HepG2 (cell line): ENCODE data around the gene PRR14. TPM values are rescaled to one million over a fixed set of nuclear protein-coding genes. Genes with fewer than 3 reads are reported as not detected.

Source experiments
- ATAC-seq: fragments of 200-7000 bp; cut with Tn5 transposase; 3 replicates; pipeline ENCODE4 v1.9.1; 2020; ENCODE audit warnings: mild to moderate bottlenecking, moderate library complexity
- BruUV-seq: library from RNA; stranded (reverse); fragments of 400-500 nt; replicated peaks from 2 replicates; lab custom pipeline; 2021; lab: Mats Ljungman, UMichigan
- CTCF ChIA-PET: fragments of 300-600 bp; formaldehyde crosslinking; extraction: SDS; loops from one replicate; lab custom pipeline; 2021; ENCODE audit warnings: low total read pairs, inconsistent platforms, low intra/inter-chr PET ratio; lab: Yijun Ruan, JAX
- POLR2A ChIA-PET: fragments of 350-600 bp; sonication (Branson Sonifier 250); formaldehyde crosslinking; loops from one replicate; lab custom pipeline; 2020; ENCODE audit warnings: antibody characterized with exemption, inconsistent platforms; lab: Yijun Ruan, JAX
- DNase-seq: peaks from one replicate; pipeline ENCODE4 v3.0.0-alpha.2; 2015; ENCODE audit warnings: low spot score
- FAIRE-seq: peaks from 3 replicates; lab custom pipeline; 2011; peaks lifted over from hg19 to GRCh38; lab: Jason Lieb, UNC
- H2AFZ ChIP-seq: one replicate; pipeline ENCODE4 v1.6.1; 2011; ENCODE audit warnings: low read length, inconsistent platforms
- H3K27ac ChIP-seq: fragments of 300-600 bp; 3 replicates; pipeline ENCODE4 v1.8.0; 2011; ENCODE audit warnings: mixed run types, mild to moderate bottlenecking, mixed read lengths, low read length, inconsistent platforms; ENCODE audit not compliant: insufficient read depth; ENCODE audit errors: extremely low read length
- H3K27me3 ChIP-seq, 2 experiments: fragments of 200-600 bp in 1 of 2; 2 replicates in 1 of 2; 3 replicates in 1 of 2; pipeline versions ENCODE4 v1.6.0 to v1.8.0; 2011; ENCODE audit warnings: low read length in 2 of 2, mild to moderate bottlenecking in 2 of 2, moderate library complexity in 2 of 2, inconsistent platforms in 1 of 2; ENCODE audit not compliant: insufficient read depth in 2 of 2, control insufficient read depth in 1 of 2
- H3K36me3 ChIP-seq, 2 experiments: fragments of 200-600 bp in 1 of 2; replicated peaks in 1 of 2; 2 replicates in 1 of 2; 3 replicates in 1 of 2; pipeline versions ENCODE4 v1.5.1 to v1.8.0; 2011; ENCODE audit warnings: low read length in 2 of 2, inconsistent platforms in 1 of 2; ENCODE audit not compliant: insufficient read depth in 2 of 2, control insufficient read depth in 1 of 2
- H3K4me1 ChIP-seq: 2 replicates; pipeline ENCODE4 v1.5.1; 2012; ENCODE audit warnings: low read length, inconsistent platforms; ENCODE audit not compliant: insufficient read depth
- H3K4me2 ChIP-seq: 2 replicates; pipeline ENCODE4 v1.6.0; 2011; ENCODE audit warnings: low read depth, low read length, inconsistent platforms
- H3K4me3 ChIP-seq, 3 experiments: fragments of 200-600 bp in 1 of 3; sonication (generic), shearing (Covaris generic) in 1 of 3; replicated peaks in 1 of 3; 2 replicates each; pipeline ENCODE4 v1.5.1; 2011 to 2016; ENCODE audit warnings: low read length in 3 of 3, inconsistent platforms in 2 of 3, low read depth in 2 of 3, mild to moderate bottlenecking in 2 of 3, control low read depth in 1 of 3, mixed read lengths in 1 of 3; ENCODE audit not compliant: insufficient read depth in 1 of 3
- H3K79me2 ChIP-seq: one replicate; pipeline ENCODE4 v1.6.1; 2011; ENCODE audit warnings: low read length, inconsistent platforms; ENCODE audit not compliant: insufficient read depth
- H3K9ac ChIP-seq: 2 replicates; pipeline ENCODE4 v1.6.0; 2011; ENCODE audit warnings: mild to moderate bottlenecking, low read depth, low read length, inconsistent platforms; ENCODE audit not compliant: insufficient read depth
- H3K9me3 ChIP-seq: 2 replicates; pipeline ENCODE4 v1.5.1; 2012; ENCODE audit warnings: mild to moderate bottlenecking, low read length
- H4K20me1 ChIP-seq: 2 replicates; pipeline ENCODE4 v1.6.0; 2011; ENCODE audit warnings: inconsistent platforms, mild to moderate bottlenecking, low read length, moderate library complexity; ENCODE audit not compliant: insufficient read depth
- ATF2 ChIP-seq: sonication (generic); formaldehyde crosslinking; IDR thresholded peaks from 2 replicates; pipeline ENCODE4 v1.4.0; 2020; ENCODE audit warnings: missing genetic modification reagents
- ATRX ChIP-seq: sonication (generic); formaldehyde crosslinking; IDR thresholded peaks from 2 replicates; pipeline ENCODE4 v1.4.0; 2020; ENCODE audit warnings: missing genetic modification reagents, borderline replicate concordance
- CREB1 ChIP-seq, 2 experiments: fragments of 450-650 bp in 1 of 2; IDR thresholded peaks; 2 replicates each; pipeline ENCODE4 v1.6.1; 2016 to 2017; ENCODE audit warnings: control low read depth in 1 of 2, mild to moderate bottlenecking in 1 of 2, missing compliant biosample characterization in 1 of 2, missing genetic modification characterization in 1 of 2
- EED ChIP-seq: sonication (generic); formaldehyde crosslinking; IDR thresholded peaks from 2 replicates; pipeline ENCODE4 v1.5.0; 2020; ENCODE audit warnings: mild to moderate bottlenecking, missing genetic modification reagents
- FOSL2 ChIP-seq: sonication (generic); formaldehyde crosslinking; IDR thresholded peaks from 2 replicates; pipeline ENCODE4 v1.4.0; 2020; ENCODE audit warnings: missing genetic modification reagents
- GPN1 ChIP-seq: sonication (generic); formaldehyde crosslinking; IDR thresholded peaks from 2 replicates; pipeline ENCODE4 v1.5.1; 2020; ENCODE audit warnings: missing genetic modification reagents, borderline replicate concordance
- HMG20A ChIP-seq: IDR thresholded peaks from 2 replicates; pipeline ENCODE4 v1.6.1; 2016; ENCODE audit warnings: borderline replicate concordance
- HNRNPUL1 ChIP-seq: fragments of 200-400 bp; formaldehyde crosslinking; IDR thresholded peaks from 2 replicates; pipeline ENCODE4 v1.6.1; 2017; ENCODE audit warnings: low read depth, mild to moderate bottlenecking, low read length, moderate library complexity
- KAT2B ChIP-seq: fragments of 150-350 bp; IDR thresholded peaks from 2 replicates; pipeline ENCODE4 v1.6.1; 2014; ENCODE audit warnings: low read depth, low read length, borderline replicate concordance
- KDM2A ChIP-seq: sonication (generic); formaldehyde crosslinking; IDR thresholded peaks from 2 replicates; pipeline ENCODE4 v1.4.0; 2020; ENCODE audit warnings: low read depth, missing genetic modification reagents, borderline replicate concordance
- MEIS2 ChIP-seq: sonication (generic); formaldehyde crosslinking; IDR thresholded peaks from 2 replicates; pipeline ENCODE4 v1.9.0; 2021; ENCODE audit warnings: mild to moderate bottlenecking, missing genetic modification reagents
- MLLT10 ChIP-seq: sonication (generic); formaldehyde crosslinking; IDR thresholded peaks from 2 replicates; pipeline ENCODE4 v1.4.0; 2020; ENCODE audit warnings: missing genetic modification reagents
- PHF20 ChIP-seq: sonication (generic); formaldehyde crosslinking; IDR thresholded peaks from 2 replicates; pipeline ENCODE4 v1.5.0; 2020; ENCODE audit warnings: mild to moderate bottlenecking, missing genetic modification reagents
- SKIL ChIP-seq: sonication (generic); formaldehyde crosslinking; IDR thresholded peaks from 2 replicates; pipeline ENCODE4 v1.8.0; 2022; ENCODE audit warnings: missing genetic modification reagents, mild to moderate bottlenecking, moderate library complexity, borderline replicate concordance
- ZEB1 ChIP-seq: IDR thresholded peaks from 2 replicates; pipeline ENCODE4 v1.6.1; 2012; ENCODE audit warnings: mild to moderate bottlenecking, low read depth, inconsistent platforms; ENCODE audit not compliant: insufficient replicate concordance
- ZKSCAN5 ChIP-seq: sonication (generic); formaldehyde crosslinking; IDR thresholded peaks from 2 replicates; pipeline ENCODE4 v1.5.1; 2020; ENCODE audit warnings: mild to moderate bottlenecking, missing genetic modification reagents
- ZNF567 ChIP-seq: sonication (generic); formaldehyde crosslinking; IDR thresholded peaks from 2 replicates; pipeline ENCODE4 v1.8.1; 2023; ENCODE audit warnings: mild to moderate bottlenecking, missing genetic modification reagents, borderline replicate concordance
- ZNF597 ChIP-seq: sonication (generic); formaldehyde crosslinking; IDR thresholded peaks from 2 replicates; pipeline ENCODE4 v1.5.0; 2020; ENCODE audit warnings: missing genetic modification reagents
- ZNF768 ChIP-seq: sonication (generic); formaldehyde crosslinking; IDR thresholded peaks from 2 replicates; pipeline ENCODE4 v1.4.0; 2020; ENCODE audit warnings: missing genetic modification reagents
- ZSCAN25 ChIP-seq: sonication (generic); formaldehyde crosslinking; IDR thresholded peaks from 2 replicates; pipeline ENCODE4 v1.8.0; 2022; ENCODE audit warnings: mild to moderate bottlenecking, missing genetic modification reagents
- WGBS: methylation state at CpG from one replicate; pipeline ENCODE4 v1.1.6; 2017; ENCODE audit warnings: low lambda C conversion rate; 5-methylcytosine and 5-hydroxymethylcytosine counted together
- in situ Hi-C: cut with HindIII; loops from 2 replicates; pipeline ENCODE4 v1.10.0; 2017; ENCODE audit warnings: low pct_unique_long_range_greater_than_20kb; ENCODE audit not compliant: extremely low pct_ligation_motif_present
- intact Hi-C: fragments of 100-400 bp; cut with micrococcal nuclease; formaldehyde crosslinking; loops from one replicate; pipeline ENCODE4 v1.10.0; 2022; ENCODE audit not compliant: unreplicated experiment
- polyA plus RNA-seq, 8 experiments: library from polyadenylated mRNA; depleted of rRNA in 3 of 8; stranded (reverse) in 7 of 8; unstranded in 1 of 8; fragments of >200 nt; fragmentation: Illumina TruSeq in 4 of 8; extraction: Trizol in 4 of 8; gene quantifications; 2 replicates each; pipeline versions ENCODE4 v1.2.1 to v1.2.3, GENCODE V29; 2011 to 2016; ENCODE audit warnings: low read depth in 4 of 8, missing spikeins in 1 of 8, mixed read lengths in 1 of 8; ENCODE audit not compliant: insufficient read depth in 1 of 8
- total RNA-seq, 5 experiments: library from RNA; depleted of rRNA; stranded (reverse); fragments of >200 nt; fragmentation: Illumina TruSeq; extraction: Trizol; gene quantifications; 2 replicates each; pipeline ENCODE4 v1.2.3, GENCODE V29; 2016; ENCODE audit warnings: low read depth in 1 of 5

Gene PRR14
- total and polyA plus RNA-seq, 2 of the 13 experiments (the other 11 are each of a cell fraction or from before 2014, with no cell fraction given): 8.4 to 11.0 TPM

- over 99% methylated on average over 9 of the region's 9 CpGs for WGBS
- no peak for DNase-seq
- Histone ChIP-seq H3K4me1 (peaks cover 28% of the 10 kb centered on the region), H3K27me3 (no peaks in the 10 kb centered on the region; a peak in 1 of 5 replicates), H4K20me1 (peaks cover 30% of the 10 kb centered on the region; the same call in 1 of the 2 replicates), H3K4me2 (no peak overlapping the region), H3K79me2 (peaks cover 45% of the 10 kb centered on the region), H3K4me3 (no peak overlapping the region)
- in situ Hi-C loops (loop anchor here (25.0 kb wide), 1 partner anchor 852 kb away; the partner anchor contains the start of genes MAZ, MVP, PAGR1 and PRRT2), intact Hi-C loops (no loop called here)
- TF ChIP-seq MEIS2 (CRISPR knock-in tag): no peak
- no peak for TF ChIP-seq ATF2 (CRISPR knock-in tag)
- TF ChIP-seq SKIL: no peak
- TF ChIP-seq FOSL2: no peak
- TF ChIP-seq HNRNPUL1: no peak
- no peak for TF ChIP-seq MLLT10 (CRISPR knock-in tag)
- no peak for TF ChIP-seq CREB1 (IDR thresholded peaks at IDR 0.05)
- no peak for TF ChIP-seq CREB1 (CRISPR knock-in tag; IDR thresholded peaks at IDR 0.05)
- no peak for TF ChIP-seq KDM2A (CRISPR knock-in tag)
- no peak for TF ChIP-seq ZNF768
- TF ChIP-seq ZEB1: no peak
- no peak for TF ChIP-seq KAT2B
- no peak for TF ChIP-seq ZNF567
- no peak for TF ChIP-seq PHF20 (CRISPR knock-in tag)
- no peak for TF ChIP-seq HMG20A (CRISPR knock-in tag)
- TF ChIP-seq ZNF597: no peak
- no peak for TF ChIP-seq ATRX (CRISPR knock-in tag)
- TF ChIP-seq EED (CRISPR knock-in tag): no peak
- TF ChIP-seq ZSCAN25 (CRISPR knock-in tag): no peak
- TF ChIP-seq GPN1: no peak
- no peak for TF ChIP-seq ZKSCAN5
- TF ChIP-seq, all 625 proteins: peak for 0
- CTCF ChIA-PET: no interaction called here
- no peak overlapping the region for H2AFZ ChIP-seq
- H3K36me3 ChIP-seq: peaks cover 59 to 78% of the 10 kb centered on the region in 2 experiments
- no peaks in the 10 kb centered on the region for H3K9me3 ChIP-seq
- FAIRE-seq (no peak), ATAC-seq (no peak)
- POLR2A ChIA-PET: no interaction called here
- no peak overlapping the region for H3K9ac ChIP-seq
- H3K27ac ChIP-seq: no peak overlapping the region
- no TSS peak for BruUV-seq
These were observed 13.1 kb downstream of the PRR14 start for GRCh38 chr16:30663820-30664219.
